Cardiac septum (tissue), 1 donor: Measurements from ENCODE around the gene EOGT. TPM values are rescaled to one million over a fixed set of nuclear protein-coding genes. Genes with fewer than 3 reads are reported as not detected.

Experiments used
- DNase-seq: peaks from one replicate; pipeline ENCODE4 v3.0.0-alpha.2; 2020; ENCODE audit warnings: low spot score
- intact Hi-C: fragments of 100-400 bp; cut with DNase I; formaldehyde crosslinking; loops from one replicate; pipeline ENCODE4 v1.14.0; 2022
- total RNA-seq: library from RNA; stranded (reverse); fragmentation: NEBNext Ultra II Directional; extraction: Animal tissue kit (Norgen Biotek cat#: 25700); gene quantifications from one replicate; pipeline ENCODE4 v1.2.1, GENCODE V29; 2021
- donor health status: DM: no; HTN: no; CAD: no.

The EOGT gene
- total RNA-seq, 1 donor from 2014 or later: 44.0 TPM

GRCh38 chr3:69011096-69011730 is 2.3 kb downstream of the EOGT start:
- intact Hi-C loops: loop anchor here (5.0 kb wide), 2 partner anchors 41 to 71 kb away; partner anchors contain the start of genes ARL6IP5, TMF1 and UBA3
- DNase-seq: no peak

GRCh38 chr3:69009559-69010410 is 3.7 kb downstream of the EOGT start:
- intact Hi-C loops: loop anchor here (5.0 kb wide), 2 partner anchors 43 to 73 kb away; partner anchors contain the start of genes ARL6IP5, TMF1 and UBA3
- DNase-seq: no peak

DNA sequence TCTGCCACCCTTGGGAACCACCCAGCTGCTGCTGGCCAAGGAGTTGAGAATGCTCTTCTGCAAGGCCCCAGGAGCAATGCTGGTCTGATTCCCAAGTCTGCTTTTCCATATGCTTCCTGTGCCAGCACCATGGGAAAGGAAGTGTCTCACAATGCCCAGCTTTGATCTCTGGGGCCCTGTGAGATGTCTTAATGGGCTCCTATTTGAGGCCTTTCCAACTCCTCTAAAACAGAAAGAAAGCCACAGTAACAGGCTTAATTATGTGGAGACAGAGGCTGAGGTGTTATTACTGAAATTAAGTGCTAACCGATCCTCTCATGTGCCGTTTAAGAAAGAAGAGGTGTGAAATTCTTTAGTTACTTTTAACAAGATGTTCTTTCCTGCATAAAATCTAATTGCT is 4.5 kb downstream of the EOGT start:
- intact Hi-C loops: no loop called here

DNA sequence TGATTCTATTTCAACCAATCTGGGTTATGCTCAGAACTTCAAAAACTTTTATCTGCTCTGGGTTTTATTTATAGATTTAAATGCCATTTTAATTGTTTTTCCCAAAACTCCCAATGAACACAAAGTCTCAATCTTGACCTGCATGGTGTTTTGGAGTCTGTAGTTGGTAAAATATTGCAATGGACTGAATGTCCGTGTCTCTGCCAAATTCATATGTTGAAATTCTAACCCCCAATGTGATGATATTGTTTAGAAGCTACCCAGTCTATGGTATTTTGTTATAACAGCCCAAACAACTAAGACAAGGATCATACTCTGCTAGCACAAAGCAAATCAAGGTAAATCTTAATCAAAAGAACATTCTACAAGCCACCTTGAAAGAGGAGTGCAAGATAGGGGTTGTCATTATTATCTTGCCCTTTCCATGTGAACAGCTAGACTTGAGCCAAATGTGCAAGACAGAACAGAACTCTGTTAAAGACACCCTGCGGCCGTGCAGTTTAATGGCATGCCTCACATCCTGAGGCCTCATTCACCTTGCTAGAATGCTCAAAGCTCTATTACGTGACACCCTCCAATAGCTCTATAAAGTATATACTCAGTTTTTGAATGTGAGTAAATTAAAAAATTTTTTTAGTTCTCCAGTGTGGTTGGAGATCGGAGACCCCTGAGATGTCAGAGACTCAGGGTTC is 7.5 kb downstream of the EOGT start:
- intact Hi-C loops: no loop called here
- no peak for DNase-seq

More for the DNA sequence above, 4.5 kb downstream of the EOGT start:
- DNase-seq: no peak

DNA sequence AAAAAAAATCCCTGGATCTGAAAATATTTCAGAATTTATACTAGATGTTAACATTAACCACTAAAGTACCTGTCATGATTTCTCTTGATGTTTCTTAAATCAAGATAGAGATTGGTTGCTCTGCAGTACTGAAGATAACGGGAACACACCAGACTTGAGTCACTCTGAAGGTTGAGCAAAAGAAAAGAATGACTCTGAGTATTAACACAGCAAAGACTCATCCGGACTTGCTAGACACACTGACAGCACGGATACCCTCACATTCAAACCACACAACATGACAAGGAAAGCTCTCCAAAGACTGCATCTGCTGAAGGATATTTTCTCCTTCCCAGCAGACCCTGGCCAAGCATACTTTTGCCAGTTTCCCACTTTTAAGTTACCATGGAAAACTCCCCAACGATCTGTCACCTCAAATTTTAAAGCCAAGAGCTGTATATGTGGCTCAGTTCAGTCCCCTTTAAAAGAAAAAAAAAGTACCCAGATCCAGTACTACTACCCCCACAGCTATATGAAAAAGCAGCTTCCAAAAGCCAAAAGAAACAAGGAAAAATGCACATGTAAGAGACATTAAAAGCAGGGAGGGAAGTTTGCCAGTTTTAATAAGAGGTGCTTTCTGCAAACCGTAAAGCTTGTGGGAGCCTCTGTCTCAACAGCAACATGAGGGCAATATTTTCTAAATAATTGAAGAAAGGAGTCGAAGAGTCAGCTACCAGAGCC is 8.3 kb downstream of the EOGT start:
- DNase-seq: no peak
- intact Hi-C loops: no loop called here

DNA sequence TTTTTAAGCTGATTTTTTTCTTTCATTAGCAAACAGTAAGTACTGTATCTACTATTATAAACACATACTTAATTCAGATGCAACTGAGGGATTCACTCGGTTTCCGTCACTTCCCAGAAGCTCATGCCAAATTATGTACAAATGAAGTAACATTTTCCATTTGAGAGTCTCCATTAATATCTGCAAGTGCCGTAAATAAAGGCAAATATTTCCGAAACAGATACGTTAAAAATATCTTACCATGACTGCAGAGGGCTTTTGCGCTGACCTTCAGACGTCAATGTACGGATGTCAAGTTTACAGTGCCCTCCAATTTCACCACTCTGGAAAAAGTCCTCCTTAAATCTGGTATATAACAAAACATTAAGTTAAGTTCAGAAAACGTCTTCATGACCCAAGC is 9.3 kb downstream of the EOGT start:
- intact Hi-C loops: no loop called here
- DNase-seq: no peak

GRCh38 chr3:68999605-69000004 is 13.9 kb downstream of the EOGT start:
- no peak for DNase-seq
- intact Hi-C loops: no loop called here

GRCh38 chr3:68999158-68999557 is 14.3 kb downstream of the EOGT start:
- DNase-seq: no peak
- intact Hi-C loops: no loop called here

GRCh38 chr3:68997887-68998286 is 15.6 kb downstream of the EOGT start:
- intact Hi-C loops: no loop called here
- DNase-seq: no peak

DNA sequence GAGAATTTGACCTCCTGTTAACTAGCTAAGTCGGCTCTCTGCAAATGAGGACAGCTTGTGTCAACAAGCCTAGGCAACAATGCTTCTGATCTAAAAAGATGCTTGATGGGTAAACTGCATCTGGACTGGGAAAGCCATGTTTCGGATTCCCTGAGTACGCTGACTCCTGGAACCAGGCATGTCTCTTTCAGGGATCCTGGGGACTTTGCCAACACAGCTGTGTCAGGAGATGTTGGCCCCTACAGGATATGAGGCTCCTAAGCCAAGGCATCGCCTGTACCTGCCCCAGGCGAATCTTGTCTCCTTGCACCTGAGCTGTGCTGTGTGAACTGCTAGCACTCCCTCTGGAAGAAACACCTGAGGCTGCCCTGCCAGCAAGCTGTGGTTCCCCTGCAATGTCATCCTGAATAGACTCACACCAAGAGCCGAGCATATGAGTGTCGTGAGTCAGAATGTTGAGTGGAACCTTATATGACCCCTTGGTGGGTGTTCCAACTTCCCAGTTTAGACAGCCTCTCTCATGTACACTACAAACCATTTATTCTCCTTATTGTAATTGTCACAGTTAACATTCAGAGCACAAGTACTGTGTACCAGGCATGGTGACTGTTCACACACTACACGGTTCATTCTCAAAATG is 17.0 kb downstream of the EOGT start:
- no peak for DNase-seq
- intact Hi-C loops: no loop called here

- no peak for DNase-seq
- intact Hi-C loops: no loop called here
Measured at GRCh38 chr3:68988740-68989139, 24.7 kb downstream of the EOGT start.

GRCh38 chr3:68987322-68987721 is 26.2 kb downstream of the EOGT start:
- DNase-seq: no peak
- intact Hi-C loops: no loop called here

DNA sequence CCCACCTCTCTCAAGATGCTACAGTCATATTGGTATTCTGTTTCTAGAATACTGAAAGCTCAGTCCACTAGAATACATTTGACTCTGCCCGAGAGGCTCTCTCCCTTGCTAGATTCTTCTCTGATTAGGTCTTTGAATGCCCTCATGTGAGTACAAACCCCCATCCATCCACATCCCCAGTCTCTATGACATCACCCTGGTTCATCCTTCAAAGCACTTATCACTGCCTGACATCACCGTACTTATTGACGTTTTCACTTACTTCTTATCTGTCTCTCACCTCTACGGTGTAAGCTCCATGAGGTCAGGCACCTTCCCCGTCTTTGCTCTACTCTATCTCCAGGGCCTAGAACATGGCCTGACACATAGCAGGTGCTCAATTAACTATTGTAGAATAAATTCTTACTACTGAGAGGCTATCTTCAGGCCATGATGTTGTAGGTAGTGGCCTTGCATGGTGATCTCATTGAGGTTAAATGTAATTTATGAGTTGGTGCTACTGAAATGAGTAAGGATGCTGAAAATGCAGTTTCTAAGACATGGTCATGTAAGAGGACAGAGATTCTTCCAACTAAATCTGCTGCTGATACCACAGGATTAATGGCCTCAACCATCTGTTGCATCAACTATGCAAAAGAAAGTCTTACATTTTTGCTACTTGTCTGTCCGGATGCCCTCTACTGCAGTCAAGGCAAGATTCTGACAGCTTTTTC is 26.8 kb downstream of the EOGT start:
- intact Hi-C loops: no loop called here
- no peak for DNase-seq

- DNase-seq: no peak
- intact Hi-C loops: no loop called here
Measured at GRCh38 chr3:68985146-68985790, 28.2 kb downstream of the EOGT start.

GRCh38 chr3:68984011-68984530 is 29.4 kb downstream of the EOGT start:
- intact Hi-C loops: no loop called here

GRCh38 chr3:68977486-68978167 is 35.9 kb downstream of the EOGT start:
- no peak for DNase-seq
- intact Hi-C loops: no loop called here

More at GRCh38 chr3:68984011-68984530, 29.4 kb downstream of the EOGT start:
- DNase-seq: no peak

DNA sequence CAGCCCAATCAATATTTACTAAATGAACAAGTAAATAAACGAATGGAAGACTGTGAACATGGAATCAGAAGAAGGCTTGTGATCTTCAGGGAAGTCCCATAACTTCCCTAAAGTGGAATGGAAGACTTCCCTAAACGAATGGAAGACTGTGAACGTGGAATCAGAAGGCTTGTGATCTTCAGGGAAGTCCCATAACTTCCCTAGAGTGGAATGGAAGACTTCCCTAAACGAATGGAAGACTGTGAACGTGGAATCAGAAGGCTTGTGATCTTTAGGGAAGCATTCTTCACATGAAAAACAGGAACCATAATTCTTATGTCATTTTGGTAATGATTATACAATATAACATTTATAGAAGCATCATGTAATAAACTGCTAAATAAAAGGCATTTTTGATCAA is 38.8 kb downstream of the EOGT start:
- intact Hi-C loops: no loop called here
- DNase-seq: no peak
